H1 (cell line): Measurements from ENCODE around the gene MYH2. TPM values are rescaled to one million over a fixed set of nuclear protein-coding genes. Genes with fewer than 3 reads are reported as not detected.

Source experiments
- CTCF ChIA-PET: fragments of 300-600 bp; sonication (Branson Sonifier 250); formaldehyde crosslinking; loops from one replicate; lab custom pipeline; 2021; ENCODE audit not compliant: partially characterized antibody; lab: Charles Lee
- POLR2A ChIA-PET: fragments of 300-600 bp; sonication (Branson Sonifier 250); formaldehyde crosslinking; loops from one replicate; lab custom pipeline; 2021; ENCODE audit warnings: inconsistent platforms; ENCODE audit not compliant: partially characterized antibody; lab: Charles Lee
- DNase-seq, 2 experiments: peaks; one replicate each; pipeline versions ENCODE4 v3.0.0 to v3.0.0-alpha.2; 2010 to 2022; ENCODE audit warnings: low spot score in 2 of 2, low read depth in 1 of 2, mixed read lengths in 1 of 2
- FAIRE-seq: peaks from 2 replicates; lab custom pipeline; 2011; peaks lifted over from hg19 to GRCh38; lab: Jason Lieb, UNC
- H2AFZ ChIP-seq: 2 replicates; pipeline ENCODE4 v1.8.1; 2012; ENCODE audit warnings: low read length, inconsistent platforms
- H2AK5ac ChIP-seq: 2 replicates; pipeline ENCODE4 v1.6.1; 2013; ENCODE audit warnings: low read depth, low read length
- H2BK120ac ChIP-seq: replicated peaks from 2 replicates; pipeline ENCODE3; 2013; ENCODE audit warnings: low read depth, low read length, inconsistent platforms
- H2BK12ac ChIP-seq: 2 replicates; pipeline ENCODE4 v1.6.1; 2013; ENCODE audit warnings: low read depth, low read length
- H2BK15ac ChIP-seq: 2 replicates; pipeline ENCODE4 v1.6.1; 2013; ENCODE audit warnings: low read length
- H2BK20ac ChIP-seq: 2 replicates; pipeline ENCODE4 v1.6.1; 2013; ENCODE audit warnings: low read length
- H2BK5ac ChIP-seq: 2 replicates; pipeline ENCODE4 v1.6.1; 2013; ENCODE audit warnings: low read depth, low read length
- H3K14ac ChIP-seq: 2 replicates; pipeline ENCODE4 v1.6.1; 2013; ENCODE audit warnings: inconsistent platforms; ENCODE audit not compliant: insufficient read length
- H3K18ac ChIP-seq: 2 replicates; pipeline ENCODE4 v1.6.1; 2013; ENCODE audit warnings: low read length; ENCODE audit errors: extremely low read depth
- H3K23ac ChIP-seq: 2 replicates; pipeline ENCODE4 v1.6.1; 2013; ENCODE audit warnings: inconsistent platforms; ENCODE audit not compliant: insufficient read length
- H3K23me2 ChIP-seq: 2 replicates; pipeline ENCODE4 v1.6.1; 2013; ENCODE audit warnings: low read depth, low read length
- H3K27ac ChIP-seq: 2 replicates; pipeline ENCODE4 v1.6.1; 2011; ENCODE audit warnings: low read depth, low read length, inconsistent platforms
- H3K27me3 ChIP-seq, 4 experiments: replicated peaks in 1 of 4; 1 replicate in 1 of 4; 2 replicates in 3 of 4; pipeline versions ENCODE4 v1.6.1 to v1.8.1; 2011 to 2013; ENCODE audit warnings: low read length in 3 of 4, mild to moderate bottlenecking in 3 of 4, inconsistent platforms in 2 of 4, mixed read lengths in 2 of 4, moderate library complexity in 1 of 4; ENCODE audit not compliant: control insufficient read depth in 3 of 4, insufficient read depth in 3 of 4; ENCODE audit errors: extremely low read depth in 1 of 4
- H3K36me3 ChIP-seq, 4 experiments: 2 replicates each; pipeline versions ENCODE4 v1.6.1 to v1.8.1; 2011 to 2013; ENCODE audit warnings: mild to moderate bottlenecking in 4 of 4, low read length in 3 of 4, moderate library complexity in 2 of 4, control low read depth in 1 of 4, inconsistent platforms in 1 of 4; ENCODE audit not compliant: insufficient read depth in 4 of 4, control insufficient read depth in 2 of 4
- H3K4ac ChIP-seq: replicated peaks from 2 replicates; pipeline ENCODE3; 2013; ENCODE audit warnings: low read length, low read depth, mixed read lengths, inconsistent platforms; ENCODE audit not compliant: insufficient read length
- H3K4me1 ChIP-seq, 4 experiments: replicated peaks in 1 of 4; 1 replicate in 1 of 4; 2 replicates in 3 of 4; pipeline versions ENCODE4 v1.6.1 to v1.8.1; 2011 to 2013; ENCODE audit warnings: low read length in 3 of 4, inconsistent platforms in 2 of 4, mixed read lengths in 1 of 4; ENCODE audit not compliant: insufficient read depth in 4 of 4, control insufficient read depth in 3 of 4
- H3K4me2 ChIP-seq, 2 experiments: 2 replicates each; pipeline versions ENCODE4 v1.6.1 to v1.8.1; 2011 to 2013; ENCODE audit warnings: low read depth in 2 of 2, low read length in 2 of 2, control low read depth in 1 of 2, inconsistent platforms in 1 of 2, mild to moderate bottlenecking in 1 of 2; ENCODE audit not compliant: insufficient read depth in 1 of 2
- H3K4me3 ChIP-seq, 4 experiments: fragments of 200-600, 300-600 bp in 1 of 4; sonication (generic), shearing (Covaris generic), sonication (Bioruptor Twin) in 1 of 4; 2 replicates each; pipeline versions ENCODE4 v1.5.1 to v1.8.1; 2011 to 2016; ENCODE audit warnings: low read length in 4 of 4, low read depth in 3 of 4, control low read depth in 2 of 4, inconsistent platforms in 2 of 4, mild to moderate bottlenecking in 2 of 4, mixed read lengths in 1 of 4, moderate library complexity in 1 of 4; ENCODE audit not compliant: insufficient read depth in 2 of 4; ENCODE audit errors: extremely low read depth in 1 of 4
- H3K56ac ChIP-seq: replicated peaks from 2 replicates; pipeline ENCODE3; 2013; ENCODE audit warnings: low read depth, mild to moderate bottlenecking, mixed read lengths, low read length, inconsistent platforms; ENCODE audit not compliant: insufficient read length
- H3K79me1 ChIP-seq: 2 replicates; pipeline ENCODE4 v1.6.1; 2013; ENCODE audit warnings: low read depth, low read length, control low read depth
- H3K79me2 ChIP-seq, 2 experiments: 2 replicates each; pipeline versions ENCODE4 v1.6.1 to v1.8.1; 2012 to 2013; ENCODE audit warnings: low read length in 2 of 2, mild to moderate bottlenecking in 2 of 2, inconsistent platforms in 1 of 2; ENCODE audit not compliant: insufficient read depth in 2 of 2, control insufficient read depth in 1 of 2
- H3K9ac ChIP-seq, 4 experiments: replicated peaks in 1 of 4; 1 replicate in 1 of 4; 2 replicates in 3 of 4; pipeline versions ENCODE4 v1.6.1 to v1.8.1; 2011 to 2013; ENCODE audit warnings: low read depth in 3 of 4, low read length in 3 of 4, control low read depth in 2 of 4, mild to moderate bottlenecking in 2 of 4, moderate library complexity in 2 of 4, inconsistent platforms in 1 of 4; ENCODE audit errors: extremely low read depth in 1 of 4
- H3K9me3 ChIP-seq, 2 experiments: 2 replicates each; pipeline versions ENCODE4 v1.6.1 to v1.8.1; 2012 to 2013; ENCODE audit warnings: mild to moderate bottlenecking in 2 of 2, moderate library complexity in 2 of 2, control low read depth in 1 of 2, inconsistent platforms in 1 of 2, low read depth in 1 of 2, low read length in 1 of 2, mixed read lengths in 1 of 2; ENCODE audit not compliant: insufficient read depth in 2 of 2
- H4K20me1 ChIP-seq, 2 experiments: replicated peaks in 1 of 2; 2 replicates each; pipeline versions ENCODE3 to v1.8.1; 2011 to 2013; ENCODE audit warnings: inconsistent platforms in 2 of 2, low read length in 2 of 2, mild to moderate bottlenecking in 1 of 2; ENCODE audit not compliant: insufficient read depth in 2 of 2, control insufficient read depth in 1 of 2
- H4K5ac ChIP-seq: 2 replicates; pipeline ENCODE4 v1.6.1; 2013; ENCODE audit warnings: low read length, low read depth, mixed read lengths, inconsistent platforms; ENCODE audit not compliant: insufficient read length
- H4K8ac ChIP-seq: 2 replicates; pipeline ENCODE4 v1.8.0; 2013; ENCODE audit warnings: mild to moderate bottlenecking, moderate library complexity, low read length, inconsistent platforms; ENCODE audit not compliant: insufficient read depth; ENCODE audit errors: extremely low read depth
- H4K91ac ChIP-seq: replicated peaks from 2 replicates; pipeline ENCODE3; 2013; ENCODE audit warnings: low read length, mixed read lengths, inconsistent platforms; ENCODE audit not compliant: insufficient read length
- CBX8 ChIP-seq: fragments of 300-800, 300-1000 bp; sonication (generic); IDR thresholded peaks from 2 replicates; pipeline ENCODE4 v1.7.1; 2016; ENCODE audit warnings: low read depth, low read length, borderline replicate concordance
- CTCF ChIP-seq, 3 experiments: IDR thresholded peaks; 1 replicate in 2 of 3; 2 replicates in 1 of 3; pipeline versions ENCODE4 v1.5.1 to v1.6.1; 2011; ENCODE audit warnings: low read length in 3 of 3, mild to moderate bottlenecking in 3 of 3, inconsistent platforms in 2 of 3, low read depth in 1 of 3, moderate library complexity in 1 of 3; ENCODE audit not compliant: insufficient read depth in 1 of 3; ENCODE audit errors: control extremely low read depth in 1 of 3
- RAD21 ChIP-seq, 2 experiments: IDR thresholded peaks in 1 of 2; conservative IDR thresholded peaks in 1 of 2; 2 replicates each; pipeline ENCODE4 v1.6.1; 2011; ENCODE audit warnings: low read depth in 2 of 2, low read length in 2 of 2, improper control_type of control experiment in 1 of 2, inconsistent platforms in 1 of 2, mild to moderate bottlenecking in 1 of 2, moderate library complexity in 1 of 2
- WGBS, 2 experiments: shearing (Covaris generic) in 1 of 2; methylation state at CpG; one replicate each; pipeline versions ENCODE4 v1.1.6 to v1.1.7; 2013 to 2015; ENCODE audit warnings: low lambda C conversion rate in 2 of 2, mixed read lengths in 2 of 2, inconsistent platforms in 1 of 2, low coverage in 1 of 2, missing lambda C conversion rate in 1 of 2; ENCODE audit not compliant: insufficient replicate concordance in 2 of 2, insufficient coverage in 1 of 2, insufficient read length in 1 of 2; ENCODE audit errors: extremely low coverage in 1 of 2, missing lambda C conversion rate in 1 of 2; 5-methylcytosine and 5-hydroxymethylcytosine counted together
- polyA plus RNA-seq, 7 experiments: library from polyadenylated mRNA; depleted of rRNA in 3 of 7; stranded (reverse) in 5 of 7; unstranded in 2 of 7; fragments of >200 nt in 5 of 7; fragments of 200-250 nt in 2 of 7; gene quantifications; 1 replicate in 5 of 7; 2 replicates in 1 of 7; 4 replicates in 1 of 7; pipeline versions ENCODE4 v1.2.1 to v1.2.3, GENCODE V29; 2011 to 2013; ENCODE audit warnings: missing spikeins in 2 of 7, mixed read lengths in 2 of 7
- total RNA-seq: library from RNA; stranded (reverse); fragmentation: NEBNext Ultra II Directional; extraction: Animal tissue kit (Norgen Biotek cat#: 25700); gene quantifications from 2 replicates; pipeline ENCODE4 v1.2.1, GENCODE V29; 2021

Gene MYH2
- total and polyA plus RNA-seq, 2 of the 8 experiments (the other 6 are each of a cell fraction or from before 2014, with no cell fraction given) = 1.0 to 9.0 TPM

GRCh38 chr17:10513299-10514067 lies 36.0 kb downstream of the MYH2 start:
- no peak overlapping the region for H2BK20ac ChIP-seq
- H2BK12ac ChIP-seq = no peak overlapping the region
- no peaks in the 10 kb centered on the region for H3K79me1 ChIP-seq
- H3K9ac ChIP-seq = no peak overlapping the region
- no peak overlapping the region for H3K4me2 ChIP-seq
- H3K56ac ChIP-seq = no peak overlapping the region
- WGBS, 2 experiments = 69% methylated on average over 6 of the region's 6 CpGs; no CpG with 5 or more reads in 1 of the 2 experiments
- H2BK15ac ChIP-seq = no peak overlapping the region
- H3K36me3 ChIP-seq = no peaks in the 10 kb centered on the region
- no peaks in the 10 kb centered on the region for H3K79me2 ChIP-seq
- H4K8ac ChIP-seq = no peak overlapping the region
- peak overlapping the region; percentile 90; the same call in 1 of the 2 replicates for H2AFZ ChIP-seq
- no peak overlapping the region for H3K27ac ChIP-seq
- no peak overlapping the region for H2AK5ac ChIP-seq
- H3K4me1 ChIP-seq = 0 out of 7 replicates have a peak, but pooled peaks cover 0 to 2% (median under 1%) of the 10 kb centered on the region in 4 experiments
- no peak overlapping the region for H4K5ac ChIP-seq
- H3K27me3 ChIP-seq = no peaks in the 10 kb centered on the region
- H3K4ac ChIP-seq = no peak overlapping the region
- DNase-seq (no peak), FAIRE-seq (peak; percentile 89)
- H3K14ac ChIP-seq = no peak overlapping the region
- TF ChIP-seq CBX8 = no peak
- peak in 1 of 2 experiments; percentile 10; a peak in 1 of 4 replicates for TF ChIP-seq RAD21 (IDR thresholded peaks at IDR 0.05 in 1 of 2, conservative IDR thresholded peaks at IDR 0.05 in 1 of 2; ENCODE audit: low read depth in 2 of 2, low read length in 2 of 2)
- peak in 1 of 3 experiments; percentile 43; a peak in 1 of 4 replicates for TF ChIP-seq CTCF (IDR thresholded peaks at IDR 0.05; ENCODE audit: control extremely low read depth in 1 of 3, insufficient read depth in 1 of 3, low read depth in 1 of 3, low read length in 3 of 3)
- H3K4me3 ChIP-seq = no peak overlapping the region
- ChIA-PET CTCF (interaction anchor here (0.6 to 3.4 kb wide), 11 partner anchors 9 to 589 kb away, joined by 3 to 22 read pairs (median 4); no protein-coding TSS in a partner anchor), POLR2A (no interaction called here)
- no peak overlapping the region for H3K23ac ChIP-seq
- no peak overlapping the region for H2BK120ac ChIP-seq
- H4K91ac ChIP-seq = no peak overlapping the region
- no peak overlapping the region for H2BK5ac ChIP-seq
- no peak overlapping the region for H3K18ac ChIP-seq
- H3K23me2 ChIP-seq = no peaks in the 10 kb centered on the region
- no peaks in the 10 kb centered on the region for H4K20me1 ChIP-seq
- no peaks in the 10 kb centered on the region for H3K9me3 ChIP-seq
